ENCODE results near the gene RCAN1. TPM values are rescaled to one million over a fixed set of nuclear protein-coding genes. Genes with fewer than 3 reads are reported as not detected.
A peak's percentile ranks its signal among the peaks of the same experiment; 100 is the strongest.

Gene RCAN1
- total and polyA plus RNA-seq, 9 donors: 22.0 to 62.7 (median 32.1) TPM

DNA sequence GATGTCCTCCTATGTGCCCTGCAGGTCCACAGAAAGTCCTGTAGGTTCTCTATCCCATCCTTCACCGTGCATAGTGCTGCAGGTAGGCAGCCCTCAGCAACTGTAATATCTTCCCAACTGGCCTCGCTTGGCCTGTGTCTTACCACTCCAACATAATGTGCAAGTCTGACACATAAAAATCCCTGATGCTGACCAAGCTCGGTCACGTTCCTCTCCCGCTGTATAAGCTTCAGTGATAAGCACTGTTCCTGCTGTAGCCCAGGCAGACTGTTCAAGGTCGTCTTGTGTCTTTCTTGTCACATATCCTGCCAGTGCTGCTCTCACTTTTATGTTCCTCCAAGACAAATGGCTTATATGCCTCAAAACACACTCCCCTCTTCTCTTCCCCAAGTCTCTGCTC lies 83.5 kb downstream of the RCAN1 start:
- Histone ChIP-seq H3K4me3 (ENCODE audit: low read length) (no peak overlapping the region), H3K27ac (ENCODE audit: low read length) (no peak overlapping the region), H3K9me3 (replicated peaks; ENCODE audit: control insufficient read depth, low read depth, low read length) (peaks cover 6% of the 10 kb centered on the region), H3K36me3 (ENCODE audit: control insufficient read depth, insufficient read depth, low read length) (no peaks in the 10 kb centered on the region), H3K4me1 (ENCODE audit: control insufficient read depth, insufficient read depth, low read length) (peaks cover 8% of the 10 kb centered on the region), H3K27me3 (ENCODE audit: control insufficient read depth, insufficient read depth, low read length) (no peaks in the 10 kb centered on the region)
- 64% methylated on average over 4 of the region's 6 CpGs for WGBS (ENCODE audit: insufficient coverage)
- DNase-seq: no peak

DNA sequence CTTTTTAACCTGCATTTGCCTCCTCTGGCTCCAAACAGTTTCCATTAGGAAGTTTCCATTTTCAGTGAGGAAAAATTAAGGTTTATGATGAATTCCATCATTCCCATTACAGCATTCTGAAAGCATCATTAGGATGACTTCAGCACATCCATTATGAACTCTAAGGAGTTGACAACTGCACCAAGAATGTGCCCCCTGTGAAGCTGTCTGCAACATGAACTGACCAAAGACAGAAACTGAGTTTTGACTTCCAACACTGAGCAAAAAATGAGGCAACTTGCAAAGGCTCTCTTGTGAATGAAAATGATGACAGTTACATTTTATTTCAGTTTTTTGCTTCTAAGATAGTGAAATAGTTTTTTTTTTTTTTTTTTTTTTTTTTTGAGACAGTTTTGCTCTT lies 84.7 kb downstream of the RCAN1 start:
- Histone ChIP-seq H3K4me1 (ENCODE audit: control insufficient read depth, insufficient read depth, low read length) (peaks cover 8% of the 10 kb centered on the region), H3K27ac (ENCODE audit: low read length) (no peak overlapping the region)

DNA sequence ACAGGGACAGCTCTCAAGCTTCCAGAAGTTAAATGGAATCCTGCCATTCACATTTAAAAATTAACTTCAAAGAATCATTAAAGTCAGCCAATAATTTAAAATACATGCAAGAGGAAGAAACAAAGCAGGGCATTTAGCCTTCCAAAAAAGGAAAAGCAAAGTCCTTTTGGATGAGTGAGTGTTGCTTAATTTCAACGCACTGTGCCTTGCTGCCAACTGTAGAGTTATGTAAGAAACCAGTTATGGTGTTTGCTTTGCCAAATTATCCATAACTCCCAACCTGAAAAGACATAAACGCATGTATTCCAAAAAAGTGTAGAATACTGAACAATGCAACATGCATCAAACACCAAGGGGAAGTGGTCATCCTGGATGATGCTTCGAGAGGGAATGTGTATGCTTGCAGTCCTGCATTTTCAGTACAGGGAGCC lies 86.8 kb downstream of the RCAN1 start:
- H3K27ac ChIP-seq (ENCODE audit: low read length): no peak overlapping the region
- WGBS (ENCODE audit: insufficient coverage): no CpG with 5 or more reads among the region's 3 CpGs
- DNase-seq: no peak

More for the DNA sequence above, 84.7 kb downstream of the RCAN1 start:
- Histone ChIP-seq H3K36me3 (ENCODE audit: control insufficient read depth, insufficient read depth, low read length) (no peaks in the 10 kb centered on the region), H3K27me3 (ENCODE audit: control insufficient read depth, insufficient read depth, low read length) (no peaks in the 10 kb centered on the region), H3K9me3 (replicated peaks; ENCODE audit: control insufficient read depth, low read depth, low read length) (peaks cover 6% of the 10 kb centered on the region), H3K4me3 (ENCODE audit: low read length) (no peak overlapping the region)
- peak; percentile 51 for DNase-seq

DNA sequence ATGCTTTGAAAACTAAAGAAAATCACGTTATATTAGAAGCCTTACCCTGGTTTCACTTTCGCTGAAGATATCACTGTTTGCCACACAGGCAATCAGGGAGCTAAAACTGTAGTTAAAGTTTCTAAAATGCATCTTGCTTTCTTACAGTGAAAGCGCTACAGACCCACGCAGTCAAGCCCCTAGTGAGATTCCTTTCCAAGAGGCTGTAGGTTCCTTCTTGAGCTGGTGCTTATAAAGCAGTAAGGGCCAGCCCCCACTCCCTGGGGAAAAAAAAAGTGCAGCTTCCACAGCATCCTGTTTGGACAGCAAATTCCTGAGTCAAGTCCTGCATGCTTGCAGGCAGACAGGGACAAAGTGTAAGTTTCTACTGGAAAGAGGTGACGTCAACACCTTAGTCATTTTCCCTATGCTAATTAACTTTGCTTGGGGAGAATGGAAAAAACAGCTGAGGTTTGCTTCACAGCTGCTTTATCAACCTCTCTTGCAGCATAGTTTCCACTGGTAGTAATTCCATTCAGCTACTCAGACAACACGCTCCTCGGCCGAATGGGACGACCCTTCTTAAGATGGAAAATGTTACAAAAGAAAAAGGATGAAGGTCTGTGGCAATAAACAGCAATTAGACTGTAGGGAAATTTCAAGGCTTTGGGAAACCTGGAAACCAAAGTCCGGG lies 88.2 kb downstream of the RCAN1 start:
- H3K9me3 ChIP-seq (replicated peaks; ENCODE audit: control insufficient read depth, low read depth, low read length): peaks cover 6% of the 10 kb centered on the region
- WGBS (ENCODE audit: insufficient coverage): no CpG with 5 or more reads among the region's 10 CpGs
- H3K4me1 ChIP-seq (ENCODE audit: control insufficient read depth, insufficient read depth, low read length): peaks cover 19% of the 10 kb centered on the region
- peak overlapping the region; percentile 48 for H3K4me3 ChIP-seq (ENCODE audit: low read length)
- H3K36me3 ChIP-seq (ENCODE audit: control insufficient read depth, insufficient read depth, low read length): peaks cover 13% of the 10 kb centered on the region
- DNase-seq: peak; percentile 99
- no peaks in the 10 kb centered on the region for H3K27me3 ChIP-seq (ENCODE audit: control insufficient read depth, insufficient read depth, low read length)
- H3K27ac ChIP-seq (ENCODE audit: low read length): peak overlapping the region; percentile 99

More for the DNA sequence above, 86.8 kb downstream of the RCAN1 start:
- Histone ChIP-seq H3K27me3 (ENCODE audit: control insufficient read depth, insufficient read depth, low read length) (no peaks in the 10 kb centered on the region), H3K4me1 (ENCODE audit: control insufficient read depth, insufficient read depth, low read length) (peaks cover 16% of the 10 kb centered on the region), H3K36me3 (ENCODE audit: control insufficient read depth, insufficient read depth, low read length) (peaks cover 4% of the 10 kb centered on the region), H3K9me3 (replicated peaks; ENCODE audit: control insufficient read depth, low read depth, low read length) (peaks cover 6% of the 10 kb centered on the region), H3K4me3 (ENCODE audit: low read length) (no peak overlapping the region)

DNA sequence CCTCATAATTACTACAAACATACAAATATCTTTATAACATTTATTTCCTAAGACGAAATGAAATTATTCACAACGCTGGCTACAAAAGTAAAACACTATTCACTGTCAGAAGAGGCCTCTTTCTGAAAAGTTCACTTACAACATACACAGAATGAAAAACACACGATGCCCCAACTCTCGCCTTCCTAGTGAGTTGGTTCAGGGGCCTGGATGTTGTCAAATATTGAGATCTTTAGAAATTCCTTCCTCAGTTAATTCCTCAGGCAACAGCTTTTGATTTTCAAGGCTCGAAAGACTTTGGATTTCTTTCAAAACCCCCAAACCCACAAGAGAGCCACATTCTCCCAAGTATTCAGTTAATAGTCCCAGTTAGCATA lies 88.7 kb downstream of the RCAN1 start:
- Histone ChIP-seq H3K9me3 (replicated peaks; ENCODE audit: control insufficient read depth, low read depth, low read length) (peaks cover 6% of the 10 kb centered on the region), H3K4me3 (ENCODE audit: low read length) (peak overlapping the region; percentile 48), H3K36me3 (ENCODE audit: control insufficient read depth, insufficient read depth, low read length) (peaks cover 17% of the 10 kb centered on the region), H3K4me1 (ENCODE audit: control insufficient read depth, insufficient read depth, low read length) (peaks cover 19% of the 10 kb centered on the region), H3K27ac (ENCODE audit: low read length) (peak overlapping the region; percentile 99), H3K27me3 (ENCODE audit: control insufficient read depth, insufficient read depth, low read length) (no peaks in the 10 kb centered on the region)
- no CpG with 5 or more reads among the region's 5 CpGs for WGBS (ENCODE audit: insufficient coverage)
- peak; percentile 56 for DNase-seq

DNA sequence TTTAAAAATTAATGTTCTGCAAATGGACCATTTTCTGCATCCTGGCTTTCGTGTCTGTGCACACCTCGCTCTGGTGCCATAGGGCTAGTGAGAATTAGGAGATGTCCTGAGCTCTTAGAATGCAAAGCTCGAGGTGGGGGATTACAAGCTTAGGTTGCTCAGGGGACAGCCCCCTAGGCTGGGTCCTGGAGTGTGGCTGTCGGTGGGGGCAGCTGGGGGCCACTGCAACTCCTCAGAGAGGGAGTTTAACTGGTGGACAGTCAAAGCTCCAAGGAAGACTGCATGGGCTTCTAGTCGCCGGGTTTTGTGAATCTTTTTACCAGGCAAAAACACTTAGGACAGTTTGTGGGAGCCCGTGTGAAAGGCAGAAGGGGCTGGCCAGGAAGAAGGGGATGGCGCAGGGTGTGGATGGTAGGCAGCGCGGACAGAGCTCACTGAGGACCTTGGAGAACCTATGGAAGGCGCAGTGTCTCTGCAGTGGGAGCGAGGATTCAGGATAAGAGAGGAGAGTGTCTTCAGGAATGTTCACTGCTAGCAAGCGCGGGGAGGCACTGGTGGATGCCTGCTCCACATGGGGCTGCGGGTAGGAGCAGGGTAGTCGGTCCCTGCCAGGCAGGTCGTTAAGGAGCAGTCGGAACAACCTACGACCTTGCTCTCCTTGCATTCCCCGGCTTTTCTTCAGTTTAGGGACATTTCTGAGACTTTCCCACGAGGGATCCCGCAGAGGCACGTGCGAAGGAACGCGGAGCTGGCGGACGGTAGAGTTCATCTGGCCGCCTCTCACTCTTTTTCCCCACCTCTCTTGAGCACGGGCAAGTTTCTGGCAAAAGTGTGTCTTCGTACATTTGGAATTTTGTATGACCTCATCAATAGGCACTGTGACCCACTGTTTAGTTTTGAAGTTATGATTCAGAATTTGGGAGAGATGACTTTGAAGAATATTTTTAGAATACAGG lies 90.0 kb downstream of the RCAN1 start:
- Histone ChIP-seq H3K27ac (ENCODE audit: low read length) (peak overlapping the region; percentile 99), H3K36me3 (ENCODE audit: control insufficient read depth, insufficient read depth, low read length) (peaks cover 30% of the 10 kb centered on the region), H3K27me3 (ENCODE audit: control insufficient read depth, insufficient read depth, low read length) (no peaks in the 10 kb centered on the region), H3K4me3 (ENCODE audit: low read length) (peak overlapping the region; percentile 48), H3K4me1 (ENCODE audit: control insufficient read depth, insufficient read depth, low read length) (peaks cover 23% of the 10 kb centered on the region), H3K9me3 (replicated peaks; ENCODE audit: control insufficient read depth, low read depth, low read length) (peaks cover 6% of the 10 kb centered on the region)
- peak; percentile 51 for DNase-seq
- WGBS (ENCODE audit: insufficient coverage): 47% methylated on average over 26 of the region's 31 CpGs

DNA sequence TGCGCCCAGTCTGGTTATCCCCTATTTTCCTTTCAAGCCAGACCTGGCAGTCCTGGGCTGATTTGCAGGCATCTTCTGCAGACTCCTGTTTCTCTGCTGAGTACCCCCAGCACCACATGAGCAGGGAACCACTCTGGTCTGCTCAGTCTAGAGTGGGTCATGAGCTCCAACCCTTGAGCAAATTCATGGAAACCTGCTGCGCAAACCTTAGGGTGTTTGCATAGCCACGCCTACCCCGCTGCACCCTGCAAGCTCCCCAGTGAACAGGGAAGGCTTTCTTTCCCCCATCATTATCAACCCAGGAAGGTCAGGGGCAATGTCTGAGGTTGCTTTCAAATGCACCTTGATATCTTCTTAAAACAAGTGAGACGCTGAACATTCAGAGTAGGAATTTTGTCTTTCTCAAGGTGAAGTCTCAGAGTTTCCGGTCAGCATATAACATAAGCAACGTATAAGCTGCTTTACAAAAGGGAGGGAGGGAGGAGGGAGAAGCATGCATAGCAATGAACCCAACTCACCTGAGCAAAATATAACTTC lies 91.8 kb downstream of the RCAN1 start:
- Histone ChIP-seq H3K27ac (ENCODE audit: low read length) (no peak overlapping the region), H3K36me3 (ENCODE audit: control insufficient read depth, insufficient read depth, low read length) (peaks cover 43% of the 10 kb centered on the region), H3K4me3 (ENCODE audit: low read length) (no peak overlapping the region), H3K4me1 (ENCODE audit: control insufficient read depth, insufficient read depth, low read length) (peaks cover 23% of the 10 kb centered on the region), H3K27me3 (ENCODE audit: control insufficient read depth, insufficient read depth, low read length) (no peaks in the 10 kb centered on the region), H3K9me3 (replicated peaks; ENCODE audit: control insufficient read depth, low read depth, low read length) (peaks cover 5% of the 10 kb centered on the region)
- no peak for DNase-seq
- WGBS (ENCODE audit: insufficient coverage): 100% methylated on average over 2 of the region's 7 CpGs

DNA sequence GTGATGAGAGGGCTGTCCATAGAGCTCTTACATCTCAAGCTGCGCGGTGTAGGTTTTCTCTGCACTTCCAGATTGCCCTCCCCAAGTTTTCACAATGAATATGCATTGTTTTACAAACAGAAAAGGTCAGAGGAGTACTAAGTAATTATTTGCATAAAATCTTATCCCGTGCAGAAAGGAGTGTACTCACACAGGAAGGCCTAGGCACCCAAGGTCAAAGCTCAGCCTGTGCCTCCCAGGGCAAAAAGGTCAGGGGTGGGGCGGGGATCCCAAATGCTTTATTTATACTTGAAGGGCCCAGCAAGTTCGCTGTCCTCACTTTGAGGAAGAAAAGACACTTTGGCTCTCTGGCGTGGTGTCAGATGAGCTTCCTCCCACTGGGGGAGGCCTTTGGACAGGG lies 92.6 kb downstream of the RCAN1 start:
- DNase-seq: no peak
- H3K27ac ChIP-seq (ENCODE audit: low read length): no peak overlapping the region

DNA sequence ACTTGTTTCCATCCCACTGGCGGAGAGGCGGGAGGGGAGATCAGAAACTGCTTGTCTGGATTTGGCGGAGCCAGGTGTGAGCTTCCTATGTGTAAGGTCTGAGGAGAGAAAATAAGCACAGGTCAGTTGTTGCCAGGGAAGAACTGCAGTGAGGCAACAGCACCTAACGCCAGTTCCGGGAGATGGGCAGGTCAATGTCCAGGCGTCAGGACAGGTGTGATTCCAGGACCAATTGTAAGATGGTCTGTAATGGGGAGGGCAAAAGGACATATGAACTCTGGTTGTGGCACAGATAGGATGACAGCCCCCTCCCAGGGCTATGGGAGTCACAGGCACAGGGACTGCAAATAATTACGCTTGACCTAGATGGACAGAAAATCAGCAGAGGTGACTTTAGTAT lies 93.4 kb downstream of the RCAN1 start:
- H3K9me3 ChIP-seq (replicated peaks; ENCODE audit: control insufficient read depth, low read depth, low read length): no peaks in the 10 kb centered on the region
- no peak for DNase-seq
- 100% methylated on average over 6 of the region's 7 CpGs for WGBS (ENCODE audit: insufficient coverage)
- H3K4me3 ChIP-seq (ENCODE audit: low read length): no peak overlapping the region
- H3K4me1 ChIP-seq (ENCODE audit: control insufficient read depth, insufficient read depth, low read length): peaks cover 18% of the 10 kb centered on the region
- H3K27me3 ChIP-seq (ENCODE audit: control insufficient read depth, insufficient read depth, low read length): no peaks in the 10 kb centered on the region
- H3K27ac ChIP-seq (ENCODE audit: low read length): no peak overlapping the region
- peaks cover 50% of the 10 kb centered on the region for H3K36me3 ChIP-seq (ENCODE audit: control insufficient read depth, insufficient read depth, low read length)

More for the DNA sequence above, 92.6 kb downstream of the RCAN1 start:
- peaks cover 23% of the 10 kb centered on the region for H3K4me1 ChIP-seq (ENCODE audit: control insufficient read depth, insufficient read depth, low read length)
- H3K27me3 ChIP-seq (ENCODE audit: control insufficient read depth, insufficient read depth, low read length): no peaks in the 10 kb centered on the region
- 60% methylated on average over 1 of the region's 6 CpGs for WGBS (ENCODE audit: insufficient coverage)
- no peaks in the 10 kb centered on the region for H3K9me3 ChIP-seq (replicated peaks; ENCODE audit: control insufficient read depth, low read depth, low read length)
- no peak overlapping the region for H3K4me3 ChIP-seq (ENCODE audit: low read length)
- H3K36me3 ChIP-seq (ENCODE audit: control insufficient read depth, insufficient read depth, low read length): peaks cover 50% of the 10 kb centered on the region

Measured in muscle of leg (tissue), 11 donors.